ENCODE data around the gene TLNRD1.
"Not testable (repeated sequence)": the region's sequence is repeated elsewhere in the genome, so short reads cannot be mapped to it uniquely, and the experiment has no call there.

The TLNRD1 gene

GRCh38 chr15:81000624-81001151 is at the start of gene TLNRD1:
Gene TLNRD1, plus strand, starts transcription at chr15:81000923. Its CDS starts 1,349 bp downstream, at chr15:81002272.
- peak; percentile 34 for DNase-seq

- DNase-seq, result no peak
Measured at GRCh38 chr15:80951941-80952340, 48.8 kb upstream of the TLNRD1 start.

- no peak for DNase-seq
Measured at GRCh38 chr15:80953001-80953952, 47.4 kb upstream of the TLNRD1 start.

GRCh38 chr15:80953953-80954778 is 46.6 kb upstream of the TLNRD1 start:
- DNase-seq, result no peak

- not testable (repeated sequence) for DNase-seq
Measured at GRCh38 chr15:80955571-80956452, 44.9 kb upstream of the TLNRD1 start.

GRCh38 chr15:80957556-80957955 is 43.2 kb upstream of the TLNRD1 start:
- no peak for DNase-seq

- DNase-seq, result no peak
Measured at GRCh38 chr15:80957976-80958375, 42.7 kb upstream of the TLNRD1 start.

- DNase-seq, result no peak
Measured at GRCh38 chr15:80958818-80959495, 41.8 kb upstream of the TLNRD1 start.

GRCh38 chr15:80965454-80965853 is 35.3 kb upstream of the TLNRD1 start:
- DNase-seq, result not testable (repeated sequence)

- no peak for DNase-seq
Measured at GRCh38 chr15:80966431-80967197, 34.1 kb upstream of the TLNRD1 start.

- no peak for DNase-seq
Measured at GRCh38 chr15:80967451-80967850, 33.3 kb upstream of the TLNRD1 start.

GRCh38 chr15:80967991-80968510 is 32.7 kb upstream of the TLNRD1 start:
- DNase-seq, result no peak

- DNase-seq, result no peak
Measured at GRCh38 chr15:80969316-80969715, 31.4 kb upstream of the TLNRD1 start.

GRCh38 chr15:80970018-80970657 is 30.6 kb upstream of the TLNRD1 start:
- no peak for DNase-seq

- no peak for DNase-seq
Measured at GRCh38 chr15:80970658-80971057, 30.1 kb upstream of the TLNRD1 start.

GRCh38 chr15:80971143-80971542 is 29.6 kb upstream of the TLNRD1 start:
- DNase-seq, result no peak

- no peak for DNase-seq
Measured at GRCh38 chr15:80972276-80972675, 28.4 kb upstream of the TLNRD1 start.

- no peak for DNase-seq
Measured at GRCh38 chr15:80974914-80975313, 25.8 kb upstream of the TLNRD1 start.

GRCh38 chr15:80976851-80977250 is 23.9 kb upstream of the TLNRD1 start:
- DNase-seq, result no peak

GRCh38 chr15:80977627-80978036 is 23.1 kb upstream of the TLNRD1 start:
- DNase-seq, result no peak
